B cell (primary cell): Measurements from ENCODE around the gene FYCO1.

Experiments used
- CTCF ChIP-seq: fragments of 200-600 bp; IDR thresholded peaks from one replicate; pipeline ENCODE4 v1.8.0; 2022; ENCODE audit warnings: antibody characterized with exemption, mild to moderate bottlenecking
- EZH2 ChIP-seq: IDR thresholded peaks from 2 replicates; pipeline ENCODE4 v1.6.1; 2012; ENCODE audit warnings: borderline replicate concordance, low read depth, mild to moderate bottlenecking, moderate library complexity, low read length; ENCODE audit not compliant: insufficient read depth, poor library complexity, severe bottlenecking

- TF ChIP-seq CTCF = no peak
- no peak for TF ChIP-seq EZH2
Observed at GRCh38 chr3:45974686-45975085, 20.9 kb downstream of the FYCO1 start.
